OCI-LY3 (cell line): Measurements from ENCODE around the gene CBX4.

Experiments used
- EZH2phosphoT487 ChIP-seq: fragments of 200-600 bp; shearing (Covaris generic); IDR thresholded peaks from 2 replicates; pipeline ENCODE4 v1.6.1; 2018; ENCODE audit warnings: antibody characterized with exemption, mixed run types, low read depth
- TF ChIP-seq, protein P1 (sequence below): fragments of 200-600, 300-600 bp; sonication (generic); IDR thresholded peaks from 2 replicates; pipeline ENCODE4 v1.5.1; 2014; ENCODE audit warnings: antibody characterized with exemption, low read length, low read depth

DNA sequence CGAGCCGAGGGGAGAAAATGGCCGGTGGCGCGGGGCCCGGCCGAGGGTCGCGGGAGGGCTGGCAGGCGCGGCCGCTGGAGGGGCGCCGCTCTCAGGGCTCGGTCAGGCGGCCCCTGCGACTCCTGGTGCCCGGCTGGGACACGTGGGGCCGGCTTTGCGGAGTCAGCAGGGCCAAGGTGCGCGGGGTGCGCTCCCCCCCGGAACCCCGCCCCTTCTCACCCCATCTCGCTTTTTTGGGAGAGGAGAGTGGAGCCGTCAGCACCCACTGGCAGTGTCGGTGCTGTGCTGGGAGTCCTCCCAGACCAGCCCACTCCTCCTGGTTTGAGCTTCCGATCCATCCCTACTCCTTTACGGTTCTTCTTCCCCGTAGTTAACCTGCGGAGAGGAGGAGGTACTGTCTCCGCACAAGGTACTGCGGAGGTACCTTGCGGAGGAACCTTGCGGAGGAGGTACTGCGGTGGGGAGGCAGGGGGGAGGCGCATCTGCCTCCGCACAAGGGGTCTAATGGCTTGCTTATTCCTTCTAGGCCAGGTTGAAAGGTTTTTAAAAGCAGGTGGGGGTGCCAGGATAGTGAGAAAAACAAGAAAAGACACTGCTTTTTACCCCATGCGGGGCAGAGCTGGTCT lies 23.3 kb downstream of the CBX4 start:
- TF ChIP-seq, protein P1, sequence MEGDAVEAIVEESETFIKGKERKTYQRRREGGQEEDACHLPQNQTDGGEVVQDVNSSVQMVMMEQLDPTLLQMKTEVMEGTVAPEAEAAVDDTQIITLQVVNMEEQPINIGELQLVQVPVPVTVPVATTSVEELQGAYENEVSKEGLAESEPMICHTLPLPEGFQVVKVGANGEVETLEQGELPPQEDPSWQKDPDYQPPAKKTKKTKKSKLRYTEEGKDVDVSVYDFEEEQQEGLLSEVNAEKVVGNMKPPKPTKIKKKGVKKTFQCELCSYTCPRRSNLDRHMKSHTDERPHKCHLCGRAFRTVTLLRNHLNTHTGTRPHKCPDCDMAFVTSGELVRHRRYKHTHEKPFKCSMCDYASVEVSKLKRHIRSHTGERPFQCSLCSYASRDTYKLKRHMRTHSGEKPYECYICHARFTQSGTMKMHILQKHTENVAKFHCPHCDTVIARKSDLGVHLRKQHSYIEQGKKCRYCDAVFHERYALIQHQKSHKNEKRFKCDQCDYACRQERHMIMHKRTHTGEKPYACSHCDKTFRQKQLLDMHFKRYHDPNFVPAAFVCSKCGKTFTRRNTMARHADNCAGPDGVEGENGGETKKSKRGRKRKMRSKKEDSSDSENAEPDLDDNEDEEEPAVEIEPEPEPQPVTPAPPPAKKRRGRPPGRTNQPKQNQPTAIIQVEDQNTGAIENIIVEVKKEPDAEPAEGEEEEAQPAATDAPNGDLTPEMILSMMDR: no peak
- no peak for TF ChIP-seq EZH2phosphoT487
